ENCODE data around the gene FAM149B1.
"Not testable (repeated sequence)": the region's sequence is repeated elsewhere in the genome, so short reads cannot be mapped to it uniquely, and the experiment has no call there.

Gene FAM149B1

DNA sequence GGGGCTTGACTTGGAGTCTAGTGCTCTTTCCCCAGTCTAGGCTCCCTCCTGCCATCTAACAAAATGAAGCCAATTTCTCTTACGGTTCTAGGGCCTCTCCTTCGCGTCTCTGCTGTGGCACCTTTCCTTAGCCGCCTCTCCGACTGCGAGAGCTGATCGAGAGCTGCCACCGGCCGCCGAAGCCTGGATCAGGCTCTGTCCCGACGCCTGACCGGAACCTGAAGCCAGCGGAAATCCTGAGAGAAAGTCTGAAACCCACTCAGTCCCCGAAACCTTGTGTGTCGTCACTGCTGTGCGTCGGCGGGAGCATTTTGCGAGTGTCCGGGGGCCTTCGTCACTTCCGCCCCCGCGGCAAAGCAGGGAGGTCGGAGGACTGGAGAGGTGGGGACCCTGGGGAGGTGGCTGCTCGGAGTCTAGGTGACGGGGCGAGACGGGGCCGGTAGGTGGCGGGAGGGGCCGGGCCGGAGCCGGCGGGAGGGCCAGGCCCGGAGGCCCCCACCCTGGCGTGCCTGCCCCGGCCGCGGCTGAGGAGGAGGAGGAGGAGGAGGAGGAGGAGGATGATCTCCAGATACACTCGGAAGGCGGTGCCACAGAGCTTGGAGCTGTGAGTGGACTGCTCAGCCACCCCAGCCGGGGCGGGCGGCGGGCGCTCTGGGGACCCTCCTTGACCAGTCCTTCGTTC is at the start of gene FAM149B1, which contains the start of gene ECD:
FAM149B1 (plus strand) TSS at position 337 of the 682 bp plus-strand sequence; CDS start at position 558, 221 bp downstream.
ECD (minus strand) TSS at position 226 of the 682 bp plus-strand sequence. CDS start 4,071 bp downstream, outside the sequence.
- peak; percentile 92 for DNase-seq

DNA sequence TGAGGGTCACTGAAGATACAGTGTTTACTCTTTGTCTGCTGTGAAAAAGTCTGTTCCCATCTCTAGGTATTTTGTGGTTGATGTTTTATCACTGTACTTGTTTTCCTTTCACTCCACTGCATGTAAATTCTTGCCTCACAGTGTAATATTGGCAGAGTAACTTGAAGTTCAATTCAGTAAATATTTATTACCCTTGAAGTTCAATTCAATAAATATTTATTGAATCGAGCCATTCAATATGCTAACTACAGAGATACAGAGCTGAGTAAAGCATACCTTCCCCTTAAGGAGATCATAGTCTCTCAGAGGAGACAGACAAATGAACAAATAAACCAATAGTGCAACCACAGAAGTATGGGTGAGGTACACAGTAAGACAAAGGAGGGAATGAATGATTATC is 48.5 kb upstream of the FAM149B1 start:
- no peak for DNase-seq

DNA sequence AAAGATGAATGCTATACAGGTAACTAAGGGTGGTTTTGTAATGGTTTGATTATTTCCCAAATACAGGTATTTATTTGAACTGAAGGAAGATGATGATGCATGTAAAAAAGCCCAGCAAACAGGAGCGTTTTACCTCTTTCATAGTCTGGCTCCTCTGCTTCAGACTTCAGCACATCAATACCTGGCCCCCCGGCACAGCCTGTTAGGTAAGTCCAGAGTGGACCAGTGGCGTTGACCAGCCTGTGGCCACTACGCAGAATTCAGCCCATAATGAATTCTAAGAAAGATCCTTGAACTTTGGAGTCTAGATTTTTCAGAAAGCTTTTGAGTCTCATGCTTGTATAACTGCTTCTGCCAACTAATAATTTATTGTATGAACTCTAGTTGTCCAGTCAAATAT is 48.0 kb upstream of the FAM149B1 start:
- DNase-seq, result no peak

DNA sequence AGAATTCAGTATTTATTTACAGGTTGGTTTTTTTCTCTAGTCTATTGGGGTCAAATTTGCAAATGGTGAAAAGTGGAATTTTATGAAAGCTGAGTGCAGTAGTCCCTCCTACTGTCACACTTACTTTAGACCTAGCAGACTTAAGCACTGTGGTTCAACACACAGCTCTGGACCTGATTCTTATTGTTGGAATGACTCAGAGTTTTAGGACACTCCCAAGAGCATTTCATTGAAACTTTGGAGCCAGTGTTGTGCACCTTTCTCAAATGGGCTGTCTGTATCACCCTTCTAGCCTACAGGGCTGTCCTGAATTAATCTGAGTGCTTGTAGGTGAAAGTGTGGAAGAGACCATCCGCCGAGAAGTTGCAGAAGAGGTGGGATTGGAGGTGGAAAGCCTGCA is 41.6 kb upstream of the FAM149B1 start:
- no peak for DNase-seq

DNA sequence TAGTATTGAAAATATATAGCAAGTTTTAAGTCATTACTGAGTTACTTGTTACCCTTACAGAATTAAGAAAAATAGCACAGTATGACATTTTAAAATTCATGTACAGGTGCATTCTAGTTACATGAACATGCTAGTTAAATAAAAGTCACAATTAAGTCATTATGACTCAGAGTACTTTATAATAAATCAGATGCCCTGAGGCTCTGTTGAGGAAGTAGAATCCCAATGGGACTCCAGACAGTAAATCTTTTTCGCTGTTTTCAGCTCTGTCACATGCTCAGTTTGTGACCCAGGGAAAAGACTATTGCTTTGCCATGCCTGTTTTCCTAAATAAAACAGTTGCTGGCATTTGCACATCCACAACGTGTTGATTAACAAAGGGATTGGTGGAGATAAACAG is 36.6 kb upstream of the FAM149B1 start:
- no peak for DNase-seq

DNA sequence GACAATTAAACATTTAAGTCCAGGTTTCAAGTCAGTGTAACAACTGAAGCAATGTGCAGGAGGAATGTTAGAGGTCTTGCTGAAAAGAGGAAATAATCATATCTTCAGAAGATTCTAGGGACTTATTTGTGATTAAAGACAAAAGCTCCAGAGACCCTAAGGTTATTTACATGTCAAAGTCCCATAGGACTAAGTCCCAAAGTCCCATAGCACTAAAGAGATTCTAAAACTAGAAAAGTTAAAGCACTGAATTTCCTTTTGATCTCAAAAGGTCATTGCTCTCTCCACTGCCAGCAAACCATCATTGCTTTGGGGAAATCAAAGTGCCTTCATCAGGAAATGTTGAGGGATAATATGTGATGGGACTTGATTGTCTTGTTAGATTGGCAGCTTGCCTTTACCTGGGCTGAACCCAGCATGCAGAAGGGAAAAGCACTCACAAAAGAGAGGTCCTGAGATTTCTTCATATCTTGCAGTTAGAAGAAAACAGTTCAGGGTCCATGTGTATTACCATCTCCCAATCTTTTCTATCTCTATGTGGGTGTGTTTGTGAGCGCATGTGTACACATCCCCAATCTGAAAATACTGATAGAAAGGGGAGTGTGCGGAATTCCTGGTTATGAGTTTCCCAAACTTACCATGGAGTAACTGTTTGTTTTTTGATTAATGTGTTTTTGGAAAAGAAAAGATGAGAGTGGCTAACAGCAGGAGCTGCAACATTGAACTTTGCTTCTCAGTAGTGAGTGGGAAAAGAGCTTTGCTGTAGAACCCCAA is 35.8 kb upstream of the FAM149B1 start:
- no peak for DNase-seq

DNA sequence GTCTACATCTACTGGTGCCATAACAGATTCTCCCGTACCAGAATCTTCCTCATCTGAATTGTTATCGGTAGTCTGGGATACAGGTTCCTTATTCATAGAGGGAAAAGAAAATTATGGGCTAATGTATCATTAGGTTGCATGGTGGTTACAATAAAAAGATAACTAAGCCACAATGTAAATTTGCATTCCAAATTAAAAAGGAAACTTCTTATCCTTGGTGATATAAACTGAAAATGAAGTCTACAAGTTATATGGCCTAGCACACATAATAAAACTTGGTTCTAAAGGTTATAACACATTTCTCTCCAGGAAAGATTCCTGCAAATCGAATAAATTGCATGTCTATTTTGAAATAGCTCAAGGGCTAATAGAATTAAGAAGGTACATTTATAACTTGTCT is 33.2 kb upstream of the FAM149B1 start:
- DNase-seq, result no peak

DNA sequence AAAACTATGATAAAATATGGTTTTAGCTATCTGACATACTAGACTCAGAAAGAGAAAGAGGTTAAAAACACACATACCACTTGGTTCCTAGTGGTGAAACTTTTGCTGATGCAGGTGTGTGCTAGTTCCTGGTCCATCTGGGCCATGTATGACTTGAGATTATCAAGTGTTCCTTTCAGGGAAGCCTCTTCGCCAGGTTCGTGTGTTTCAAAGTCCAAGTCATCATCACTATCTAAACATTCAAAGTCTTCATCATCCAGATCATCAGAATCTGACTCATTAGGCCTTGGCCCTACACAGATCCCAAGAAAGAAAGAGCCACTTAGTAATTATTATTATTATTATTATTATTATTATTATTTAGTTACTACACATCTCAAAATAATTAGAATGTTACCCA is 31.3 kb upstream of the FAM149B1 start:
- DNase-seq, result no peak

DNA sequence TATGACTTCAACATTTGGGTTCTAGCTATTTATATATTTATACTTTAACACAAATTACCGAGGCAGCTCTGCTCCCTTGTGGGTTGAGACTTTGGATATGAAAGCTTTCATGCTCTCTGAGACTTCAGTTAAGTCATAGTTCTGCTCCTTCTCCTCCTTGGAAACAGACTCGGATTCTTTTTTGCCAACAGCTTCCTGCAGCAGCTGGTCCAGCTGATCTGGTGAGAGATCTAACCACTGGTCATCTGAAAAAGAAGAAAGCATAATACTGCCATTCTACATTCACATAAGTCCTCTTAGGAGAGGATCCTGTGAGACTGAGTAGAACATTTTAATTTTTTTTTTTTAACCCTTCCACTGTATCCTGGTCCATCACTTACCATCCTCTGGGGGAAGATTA is 28.7 kb upstream of the FAM149B1 start:
- DNase-seq, result no peak

DNA sequence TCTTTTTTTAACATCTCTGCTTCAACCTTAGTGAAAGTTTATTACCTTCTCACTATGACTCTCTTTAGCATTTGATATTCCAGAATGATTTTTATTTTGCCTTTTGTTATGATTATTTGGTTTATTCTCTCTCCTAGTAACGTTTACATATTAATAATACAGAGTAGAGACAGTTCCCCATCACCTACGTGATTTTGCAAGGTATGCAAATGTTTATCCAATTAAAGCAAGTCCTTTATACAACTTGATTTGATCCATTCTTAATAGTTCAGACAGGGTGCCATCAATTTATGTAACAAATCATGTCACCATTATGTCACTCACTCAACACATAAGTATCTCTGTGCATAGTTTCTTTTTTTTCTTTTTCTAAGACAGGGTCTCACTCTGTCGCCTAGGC is 26.3 kb upstream of the FAM149B1 start:
- DNase-seq, result no peak

DNA sequence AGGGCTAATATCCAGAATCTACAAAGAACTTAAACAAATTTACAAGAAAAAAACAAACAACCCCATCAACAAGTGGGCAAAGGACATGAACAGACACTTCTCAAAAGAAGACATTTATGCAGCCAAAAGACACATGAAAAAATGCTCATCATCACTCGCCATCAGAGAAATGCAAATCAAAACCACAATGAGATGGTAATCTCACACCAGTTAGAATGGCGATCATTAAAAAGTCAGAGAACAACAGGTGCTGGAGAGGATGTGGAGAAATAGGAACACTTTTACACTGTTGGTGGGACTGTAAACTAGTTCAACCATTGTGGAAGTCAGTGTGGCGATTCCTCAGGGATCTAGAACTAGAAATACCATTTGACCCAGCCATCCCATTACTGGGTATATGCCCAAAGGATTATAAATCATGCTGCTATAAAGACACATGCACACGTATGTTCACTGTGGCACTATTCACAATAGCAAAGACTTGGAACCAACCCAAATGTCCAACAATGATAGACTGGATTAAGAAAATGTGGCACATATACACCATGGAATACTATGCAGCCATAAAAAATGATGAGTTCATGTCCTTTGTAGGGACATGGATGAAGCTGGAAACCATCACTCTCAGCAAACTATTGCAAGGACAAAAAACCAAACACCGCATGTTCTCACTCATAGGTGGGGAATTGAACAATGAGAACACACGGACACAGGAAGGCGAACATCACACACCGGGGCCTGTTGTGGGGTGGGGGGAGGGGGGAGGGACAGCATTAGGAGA is 17.1 kb upstream of the FAM149B1 start:
- not testable (repeated sequence) for DNase-seq

DNA sequence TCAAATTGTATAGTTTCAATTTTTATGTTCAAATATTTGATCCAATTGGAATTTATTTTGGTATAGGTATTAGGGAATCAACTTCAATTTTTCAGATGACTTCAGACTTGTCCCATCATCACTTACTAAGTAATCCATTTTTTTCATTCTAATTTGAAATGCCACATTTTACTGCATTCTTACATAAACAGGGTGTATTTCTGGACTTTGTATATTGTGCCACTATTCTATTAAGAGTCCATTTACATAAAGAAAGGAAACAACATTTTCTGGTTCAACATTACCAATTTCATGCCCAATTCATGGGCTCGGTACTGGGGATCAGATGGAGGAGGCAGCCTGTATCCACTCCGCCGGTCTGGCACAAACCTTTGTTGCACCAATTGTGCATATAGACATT is 15.9 kb upstream of the FAM149B1 start:
- DNase-seq, result no peak

DNA sequence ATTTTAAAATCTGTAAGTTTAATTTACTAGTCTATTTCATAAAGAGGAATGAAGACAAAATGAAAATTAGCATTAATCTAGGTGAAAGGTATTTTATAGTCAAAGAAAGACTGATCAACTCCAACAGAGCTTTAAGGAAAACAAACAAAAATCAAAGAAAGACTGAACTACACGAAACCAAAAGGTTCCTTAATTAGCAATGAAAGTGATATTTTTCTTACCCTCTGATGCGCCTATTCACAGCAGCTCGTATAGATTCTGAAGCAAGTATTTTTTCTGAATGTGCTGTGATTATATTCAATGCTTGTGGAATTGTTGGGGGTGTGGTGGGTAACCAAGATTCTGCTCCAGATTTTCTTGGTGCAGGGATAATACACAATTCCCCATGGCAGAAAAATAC is 11.9 kb upstream of the FAM149B1 start:
- no peak for DNase-seq

DNA sequence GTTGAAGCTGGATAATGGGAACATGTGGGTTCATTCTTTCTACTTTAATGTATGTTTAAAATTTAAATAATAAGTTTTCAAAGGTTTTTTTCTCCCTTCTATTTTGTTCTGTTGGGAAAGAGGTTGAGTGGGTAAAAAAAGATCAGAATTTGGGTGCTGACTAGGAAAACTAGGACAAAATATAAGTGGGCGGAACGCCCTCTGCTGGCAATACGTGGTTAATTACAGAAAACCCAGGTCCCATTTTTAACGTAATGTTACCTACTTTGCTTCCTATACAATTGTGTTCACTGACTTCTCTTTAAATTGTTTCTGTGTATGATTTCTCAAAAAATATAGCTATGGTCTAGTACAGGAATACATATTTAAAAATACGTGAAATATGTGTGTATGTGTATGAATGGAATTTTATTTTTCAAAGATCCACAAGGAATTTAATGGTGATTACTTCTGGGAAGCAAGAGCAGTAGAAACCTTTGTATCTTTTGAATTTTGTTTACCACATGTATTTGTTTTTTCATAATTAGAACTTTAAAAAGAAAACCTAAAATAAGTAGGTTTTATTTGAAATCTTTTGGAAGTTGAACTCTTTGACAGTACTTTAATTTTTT is 8.8 kb upstream of the FAM149B1 start:
- peak; percentile 60 for DNase-seq

DNA sequence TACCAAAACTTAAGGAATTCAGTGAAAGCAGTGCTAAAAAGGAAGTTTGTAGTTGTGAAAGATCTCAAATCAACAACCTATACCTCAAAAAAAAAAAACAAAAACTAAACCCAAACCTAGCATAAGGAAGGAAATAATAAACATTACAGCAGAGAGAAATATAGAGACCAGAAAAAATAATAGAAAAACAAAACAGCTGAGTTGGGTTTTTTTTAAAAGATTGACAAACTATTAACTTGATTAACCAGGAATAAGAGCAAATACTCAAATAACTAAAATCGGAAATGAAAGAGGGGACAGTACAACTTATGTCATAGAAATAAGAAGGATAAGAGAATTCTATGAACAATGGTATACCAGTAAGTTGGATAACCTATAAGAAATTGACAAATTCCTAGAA is 6.8 kb upstream of the FAM149B1 start:
- no peak for DNase-seq

DNA sequence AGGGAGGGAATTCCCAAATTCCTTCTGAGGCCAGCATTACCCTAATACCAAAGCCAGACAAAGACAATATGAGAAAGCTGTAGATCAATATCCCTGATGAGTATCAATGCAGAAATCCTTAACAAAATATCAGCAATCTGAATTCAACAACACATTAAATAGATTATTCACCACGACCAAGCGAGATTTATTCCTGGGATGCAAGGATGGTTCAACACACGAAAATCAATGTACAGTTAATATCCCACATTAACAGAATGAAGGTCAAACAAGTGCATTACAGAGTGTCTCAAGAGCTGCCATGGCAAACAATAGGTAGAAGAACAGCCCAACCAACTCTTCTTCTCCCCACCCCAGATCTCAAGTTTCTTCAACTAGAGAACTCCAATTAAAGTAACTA is 6.3 kb upstream of the FAM149B1 start:
- DNase-seq, result no peak

DNA sequence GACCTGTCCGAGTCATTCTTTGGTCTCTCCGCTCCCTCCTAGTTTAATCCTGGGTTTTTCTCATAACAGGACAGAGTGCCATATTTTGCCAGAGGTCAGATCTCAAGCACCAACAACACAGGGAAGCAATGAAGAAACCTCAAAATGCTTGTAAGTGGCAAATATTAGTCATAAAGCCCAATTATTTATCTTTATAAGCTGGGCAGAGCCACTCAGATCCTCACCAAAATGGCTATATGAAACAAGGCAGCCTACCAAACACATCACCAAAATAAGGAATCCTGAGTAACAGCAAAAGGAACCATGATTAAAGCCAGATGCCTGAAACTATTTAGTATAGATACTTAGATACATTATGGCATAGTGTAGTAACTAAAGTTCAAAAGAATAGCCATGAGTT is 4.8 kb upstream of the FAM149B1 start:
- no peak for DNase-seq

DNA sequence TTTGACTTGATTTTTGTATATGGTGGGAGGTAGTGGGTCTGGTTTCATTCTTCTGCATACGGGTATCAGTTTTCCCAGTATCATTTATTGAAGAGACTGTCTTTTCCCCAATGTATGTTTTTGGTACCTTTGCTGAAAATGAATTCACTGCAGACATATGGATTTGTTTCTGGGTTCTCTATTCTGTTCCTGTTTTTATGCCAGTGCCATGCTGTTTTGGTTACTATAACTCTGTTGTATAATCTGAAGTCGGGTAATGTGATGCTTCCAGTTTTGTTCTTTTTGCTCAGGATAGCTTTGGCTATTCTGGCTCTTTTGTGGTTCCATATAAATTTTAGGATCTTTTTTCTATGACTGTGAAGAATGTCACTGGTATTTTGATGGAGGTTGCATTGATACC is 947 bp upstream of the FAM149B1 start:
- DNase-seq, result no peak

DNA sequence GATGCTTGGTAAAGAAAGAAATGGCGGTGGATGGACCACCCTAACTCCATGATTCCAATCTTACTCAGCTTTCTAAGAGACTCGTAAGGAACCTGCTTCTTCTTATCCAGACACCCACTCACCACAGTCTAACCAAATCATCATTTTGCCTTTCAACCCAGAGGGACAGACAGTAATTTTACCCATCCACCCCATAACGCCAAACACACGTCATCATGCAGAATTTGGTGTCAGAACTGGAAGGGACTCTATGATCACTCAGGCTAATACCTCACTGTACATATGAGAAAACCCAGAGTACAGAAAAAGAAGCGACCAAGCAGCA is 499 bp upstream of the FAM149B1 start:
- DNase-seq, result no peak

DNA sequence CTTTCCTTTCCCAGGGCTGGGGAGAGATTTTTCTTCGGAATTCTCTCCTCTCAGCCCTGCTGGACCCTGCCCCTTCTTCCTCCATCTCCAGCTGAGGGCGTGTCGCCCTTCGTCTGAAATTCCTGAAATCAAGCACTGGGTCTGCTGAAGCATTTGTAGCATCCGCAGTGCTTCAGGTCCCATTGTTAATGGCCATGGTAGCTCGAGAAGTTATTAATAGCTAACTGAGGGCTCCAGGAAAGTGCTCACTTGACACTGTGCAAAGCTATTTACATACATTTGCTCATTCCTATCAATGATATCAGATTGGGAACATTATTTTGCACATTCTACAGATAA is 515 bp downstream of the FAM149B1 start:
- DNase-seq, result no peak

DNA sequence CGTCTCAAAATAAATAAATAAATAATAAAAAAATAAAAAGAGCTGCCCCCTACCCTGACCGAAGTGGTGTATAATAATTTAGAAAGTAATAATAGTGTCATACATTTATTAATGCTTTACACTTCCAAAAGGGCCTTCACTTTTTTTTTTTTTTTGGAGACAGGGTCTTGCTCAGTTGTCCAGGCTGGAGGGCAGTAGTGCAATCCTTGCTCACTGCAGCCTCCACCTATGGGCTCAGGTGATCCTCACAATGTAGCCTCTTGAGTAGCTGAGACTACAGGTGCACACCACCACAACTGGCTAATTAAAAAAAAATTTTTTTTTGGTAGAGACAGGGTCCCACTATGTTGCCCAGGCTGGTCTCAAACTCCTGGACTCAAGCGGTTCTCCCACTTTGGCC is 1.4 kb downstream of the FAM149B1 start:
- no peak for DNase-seq

DNA sequence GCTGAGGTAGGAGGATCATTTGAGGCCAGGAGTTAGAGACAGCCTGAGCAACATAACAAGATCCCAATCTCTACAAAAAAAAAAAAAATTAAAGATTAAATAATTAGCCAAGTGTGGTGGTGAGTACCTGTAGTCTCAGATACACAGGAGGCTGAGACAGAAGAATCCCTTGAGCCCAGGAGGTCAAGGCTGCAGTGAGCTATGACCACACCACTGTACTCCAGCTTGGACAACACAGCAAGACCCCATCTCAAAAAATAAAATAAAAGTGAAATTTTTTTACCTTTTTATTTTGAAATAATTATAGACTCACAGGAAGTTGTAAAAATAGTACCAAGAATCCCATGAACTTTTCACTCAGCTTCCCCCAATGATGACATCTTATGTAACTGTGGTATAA is 4.9 kb downstream of the FAM149B1 start:
- no peak for DNase-seq

DNA sequence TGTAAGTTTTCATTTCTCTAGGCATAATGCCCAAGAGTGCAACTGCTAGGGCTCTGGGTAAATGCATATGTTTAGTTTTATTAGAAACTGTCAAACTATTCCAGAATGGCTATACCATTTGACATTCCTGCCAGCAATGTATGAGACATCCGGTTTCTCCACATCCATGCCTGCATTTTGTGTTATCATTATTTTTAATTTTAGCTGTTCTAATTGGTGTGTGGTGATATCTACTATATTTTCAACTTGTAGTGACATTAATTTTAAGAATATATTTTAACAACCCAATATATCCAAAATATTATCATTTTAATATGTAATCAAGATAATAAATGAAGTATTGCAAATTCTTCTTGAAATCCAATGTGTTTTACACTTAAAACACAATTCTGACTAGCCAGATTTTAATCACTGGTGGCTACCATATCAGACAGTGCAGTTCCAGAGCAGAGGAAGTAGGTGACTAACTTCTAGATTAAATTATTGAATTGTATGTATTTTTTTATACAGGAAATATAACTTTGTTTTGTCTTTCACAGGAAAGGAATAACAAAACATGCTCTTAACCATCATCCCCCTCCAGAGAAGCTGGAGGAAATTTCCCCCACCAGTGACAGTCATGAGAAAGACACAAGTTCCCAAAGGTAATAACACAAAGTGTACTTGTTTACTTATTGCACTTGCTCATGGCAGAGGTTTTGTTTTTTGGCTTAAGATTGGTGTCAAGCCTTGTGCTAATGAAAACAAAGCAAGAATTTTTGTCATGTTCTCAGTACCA is 6.4 kb downstream of the FAM149B1 start:
- DNase-seq, result no peak
